ENCODE measurements around the gene UBE2N. TPM values are rescaled to one million over a fixed set of nuclear protein-coding genes. Genes with fewer than 3 reads are reported as not detected.

UBE2N gene
- total and polyA plus RNA-seq, 2 of the 8 experiments (the other 6 are each of a cell fraction or from before 2014, with no cell fraction given) = 108 to 225 TPM

DNA sequence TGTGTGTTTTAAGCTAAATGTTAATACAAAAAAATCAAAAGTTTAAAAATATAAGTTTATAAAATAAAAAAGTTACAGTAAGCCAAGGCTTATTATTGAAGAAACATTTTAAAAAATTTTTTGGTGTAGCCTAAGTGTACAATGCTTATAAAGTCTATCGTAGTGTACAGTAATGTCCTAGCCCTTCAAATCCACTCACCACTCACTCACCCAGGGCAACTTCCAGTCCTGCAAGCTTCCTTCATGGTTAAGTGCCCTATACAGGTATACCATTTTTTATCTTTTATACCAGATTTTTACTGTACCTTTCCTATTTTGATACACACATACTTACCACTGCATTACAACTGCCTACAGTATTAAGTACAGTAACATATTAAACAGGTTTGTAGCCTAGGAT, 11.9 kb downstream of the UBE2N start:
- no peak overlapping the region for H3K4ac ChIP-seq (replicated peaks; ENCODE audit: insufficient read length, low read depth, low read length)
- no peaks in the 10 kb centered on the region for H3K36me3 ChIP-seq (ENCODE audit: control insufficient read depth in 2 of 4, insufficient read depth in 4 of 4, low read length in 3 of 4)
- CTCF ChIA-PET (ENCODE audit: partially characterized antibody) = interaction anchor here (0.9 to 1.3 kb wide), 3 partner anchors 9 to 443 kb away, joined by 3 read pairs; no protein-coding TSS in a partner anchor
- H2BK120ac ChIP-seq (replicated peaks; ENCODE audit: low read depth, low read length) = no peak overlapping the region
- DNase-seq (ENCODE audit: low read depth in 1 of 2, low spot score in 2 of 2) (no peak), FAIRE-seq (no peak)
- H3K18ac ChIP-seq (ENCODE audit: extremely low read depth, low read length) = no peak overlapping the region
- H3K4me2 ChIP-seq (ENCODE audit: insufficient read depth in 1 of 2, low read depth in 2 of 2, low read length in 2 of 2) = no peak overlapping the region
- no peak overlapping the region for H3K23ac ChIP-seq (ENCODE audit: insufficient read length)
- no peak overlapping the region for H3K14ac ChIP-seq (ENCODE audit: insufficient read length)
- H3K9me3 ChIP-seq (ENCODE audit: insufficient read depth in 2 of 2, low read depth in 1 of 2, low read length in 1 of 2) = no peaks in the 10 kb centered on the region
- POLR2A ChIA-PET (ENCODE audit: partially characterized antibody) = no interaction called here
- no peak overlapping the region for H2BK12ac ChIP-seq (ENCODE audit: low read depth, low read length)
- no peak overlapping the region for H4K5ac ChIP-seq (ENCODE audit: insufficient read length, low read depth, low read length)
- H2AFZ ChIP-seq (ENCODE audit: low read length) = no peak overlapping the region
- no peaks in the 10 kb centered on the region for H3K27me3 ChIP-seq (replicated peaks in 1 of 4; ENCODE audit: control insufficient read depth in 3 of 4, extremely low read depth in 1 of 4, insufficient read depth in 3 of 4, low read length in 3 of 4)
- H2BK15ac ChIP-seq (ENCODE audit: low read length) = no peak overlapping the region
- H3K23me2 ChIP-seq (ENCODE audit: low read depth, low read length) = no peaks in the 10 kb centered on the region
- WGBS, 2 experiments (ENCODE audit: extremely low coverage in 1 of 2, insufficient coverage in 1 of 2, insufficient read length in 1 of 2, insufficient replicate concordance in 2 of 2, low coverage in 1 of 2, low lambda C conversion rate in 2 of 2, missing lambda C conversion rate in 1 of 2) = 97% methylated on average over 1 of the region's 1 CpG; no CpG with 5 or more reads in 1 of the 2 experiments
- H3K4me1 ChIP-seq (replicated peaks in 1 of 4; ENCODE audit: control insufficient read depth in 3 of 4, insufficient read depth in 4 of 4, low read length in 3 of 4) = peaks cover 0 to 2% (median 0%) of the 10 kb centered on the region in 4 experiments; a peak in 2 of 7 replicates
- peaks cover 4% of the 10 kb centered on the region for H3K79me1 ChIP-seq (ENCODE audit: low read depth, low read length)
- H2BK20ac ChIP-seq (ENCODE audit: low read length) = no peak overlapping the region
- peaks cover 60 to 98% of the 10 kb centered on the region in 2 experiments for H3K79me2 ChIP-seq (ENCODE audit: control insufficient read depth in 1 of 2, insufficient read depth in 2 of 2, low read length in 2 of 2)
- H2BK5ac ChIP-seq (ENCODE audit: low read depth, low read length) = no peak overlapping the region
- no peak overlapping the region for H3K27ac ChIP-seq (ENCODE audit: low read depth, low read length)
- peaks cover 20 to 22% of the 10 kb centered on the region in 2 experiments for H4K20me1 ChIP-seq (replicated peaks in 1 of 2; ENCODE audit: control insufficient read depth in 1 of 2, insufficient read depth in 2 of 2, low read length in 2 of 2)
- no peak overlapping the region for H4K8ac ChIP-seq (ENCODE audit: extremely low read depth, insufficient read depth, low read length)
- H3K56ac ChIP-seq (replicated peaks; ENCODE audit: insufficient read length, low read depth, low read length) = no peak overlapping the region
- H4K91ac ChIP-seq (replicated peaks; ENCODE audit: insufficient read length, low read length) = no peak overlapping the region
- no peak overlapping the region for H3K9ac ChIP-seq (replicated peaks in 1 of 4; ENCODE audit: extremely low read depth in 1 of 4, low read depth in 3 of 4, low read length in 3 of 4)
- H2AK5ac ChIP-seq (ENCODE audit: low read depth, low read length) = no peak overlapping the region
- no peak overlapping the region for H3K4me3 ChIP-seq (ENCODE audit: extremely low read depth in 1 of 4, insufficient read depth in 2 of 4, low read depth in 3 of 4, low read length in 4 of 4)
- TF ChIP-seq GTF2F1 (IDR thresholded peaks at IDR 0.05; ENCODE audit: borderline replicate concordance, low read depth, low read length) (no peak), POU5F1 (IDR thresholded peaks at IDR 0.05; ENCODE audit: low read depth, low read length) (no peak), RFX5 (IDR thresholded peaks at IDR 0.05; ENCODE audit: borderline replicate concordance, low read depth, low read length) (no peak), POLR2A (IDR thresholded peaks at IDR 0.05; ENCODE audit: control extremely low read depth in 1 of 2, low read depth in 2 of 2, low read length in 2 of 2) (no peak), HDAC2 (IDR thresholded peaks at IDR 0.05; ENCODE audit: borderline replicate concordance in 1 of 2, low read depth in 2 of 2, low read length in 2 of 2) (no peak)
- TF ChIP-seq, protein P1, sequence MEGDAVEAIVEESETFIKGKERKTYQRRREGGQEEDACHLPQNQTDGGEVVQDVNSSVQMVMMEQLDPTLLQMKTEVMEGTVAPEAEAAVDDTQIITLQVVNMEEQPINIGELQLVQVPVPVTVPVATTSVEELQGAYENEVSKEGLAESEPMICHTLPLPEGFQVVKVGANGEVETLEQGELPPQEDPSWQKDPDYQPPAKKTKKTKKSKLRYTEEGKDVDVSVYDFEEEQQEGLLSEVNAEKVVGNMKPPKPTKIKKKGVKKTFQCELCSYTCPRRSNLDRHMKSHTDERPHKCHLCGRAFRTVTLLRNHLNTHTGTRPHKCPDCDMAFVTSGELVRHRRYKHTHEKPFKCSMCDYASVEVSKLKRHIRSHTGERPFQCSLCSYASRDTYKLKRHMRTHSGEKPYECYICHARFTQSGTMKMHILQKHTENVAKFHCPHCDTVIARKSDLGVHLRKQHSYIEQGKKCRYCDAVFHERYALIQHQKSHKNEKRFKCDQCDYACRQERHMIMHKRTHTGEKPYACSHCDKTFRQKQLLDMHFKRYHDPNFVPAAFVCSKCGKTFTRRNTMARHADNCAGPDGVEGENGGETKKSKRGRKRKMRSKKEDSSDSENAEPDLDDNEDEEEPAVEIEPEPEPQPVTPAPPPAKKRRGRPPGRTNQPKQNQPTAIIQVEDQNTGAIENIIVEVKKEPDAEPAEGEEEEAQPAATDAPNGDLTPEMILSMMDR (IDR thresholded peaks at IDR 0.05; ENCODE audit: control extremely low read depth in 1 of 3, insufficient read depth in 1 of 3, low read depth in 1 of 3, low read length in 3 of 3) = no peak
